Measurements from ENCODE around the gene CDKN1C.

GRCh38 chr11:2919188-2919587 is 33.6 kb upstream of the CDKN1C start:
- TF ChIP-seq CTCF (IDR thresholded peaks at IDR 0.05) (no peak), ELF1 (IDR thresholded peaks at IDR 0.05) (no peak), YY1 (IDR thresholded peaks at IDR 0.05; ENCODE audit: low read depth) (no peak), EZH2phosphoT487 (IDR thresholded peaks at IDR 0.05; ENCODE audit: borderline replicate concordance, low read depth) (no peak), EP300 (IDR thresholded peaks at IDR 0.05; ENCODE audit: borderline replicate concordance in 1 of 2, low read depth in 1 of 2, low read length in 1 of 2) (no peak), REST (IDR thresholded peaks at IDR 0.05; ENCODE audit: low read depth, low read length) (no peak), TCF12 (IDR thresholded peaks at IDR 0.05) (no peak)

Data from SK-N-SH (cell line).